Mucosa of rectum (tissue), 2 donors: Measurements from ENCODE around the gene UTS2B.

ENCODE experiments used
- H3K27ac ChIP-seq, 2 donors: one replicate each; pipeline ENCODE4 v1.7.0; 2013; ENCODE audit warnings: inconsistent platforms in 2 of 2, low read depth in 2 of 2, low read length in 2 of 2
- H3K27me3 ChIP-seq, 2 donors: one replicate each; pipeline ENCODE4 v1.7.0; 2013; ENCODE audit warnings: low read length in 2 of 2; ENCODE audit not compliant: control insufficient read depth in 2 of 2, insufficient read depth in 2 of 2
- H3K36me3 ChIP-seq, 2 donors: one replicate each; pipeline ENCODE4 v1.7.0; 2013; ENCODE audit warnings: low read length in 2 of 2; ENCODE audit not compliant: control insufficient read depth in 2 of 2, insufficient read depth in 2 of 2
- H3K4me1 ChIP-seq, 2 donors: one replicate each; pipeline ENCODE4 v1.7.0; 2013; ENCODE audit warnings: low read length in 2 of 2, mild to moderate bottlenecking in 1 of 2; ENCODE audit not compliant: control insufficient read depth in 2 of 2, insufficient read depth in 2 of 2
- H3K4me3 ChIP-seq, 2 donors: one replicate each; pipeline ENCODE4 v1.7.0; 2013; ENCODE audit warnings: low read length in 2 of 2
- H3K9ac ChIP-seq, 2 donors: one replicate each; pipeline ENCODE4 v1.7.0; 2013; ENCODE audit warnings: low read length in 2 of 2, low read depth in 1 of 2, mild to moderate bottlenecking in 1 of 2
- H3K9me3 ChIP-seq, 2 donors: one replicate each; pipeline ENCODE4 v1.7.0; 2013; ENCODE audit warnings: low read length in 2 of 2; ENCODE audit not compliant: control insufficient read depth in 2 of 2
- donor health status: healthy.
- donor health status: Normal muscosa, but diverticular disease.

Gene UTS2B

GRCh38 chr3:191340966-191341365 lies 10.6 kb upstream of the UTS2B start:
- Histone ChIP-seq H3K4me1 (peaks cover 0 to 2% of the 10 kb centered on the region in 2 donors), H3K9ac (no peak overlapping the region)

GRCh38 chr3:191340351-191340750 lies 10.0 kb upstream of the UTS2B start:
- Histone ChIP-seq H3K27me3 (no peaks in the 10 kb centered on the region), H3K27ac (no peak overlapping the region), H3K4me3 (no peak overlapping the region), H3K36me3 (no peaks in the 10 kb centered on the region), H3K9ac (no peak overlapping the region), H3K4me1 (peaks cover 0 to 2% of the 10 kb centered on the region in 2 donors), H3K9me3 (no peaks in the 10 kb centered on the region)

More at GRCh38 chr3:191340966-191341365, 10.6 kb upstream of the UTS2B start:
- Histone ChIP-seq H3K36me3 (no peaks in the 10 kb centered on the region), H3K27me3 (no peaks in the 10 kb centered on the region), H3K9me3 (no peaks in the 10 kb centered on the region), H3K27ac (no peak overlapping the region), H3K4me3 (no peak overlapping the region)

GRCh38 chr3:191339316-191339917 lies 9.1 kb upstream of the UTS2B start:
- Histone ChIP-seq H3K9me3 (no peaks in the 10 kb centered on the region), H3K36me3 (no peaks in the 10 kb centered on the region), H3K27ac (no peak overlapping the region), H3K4me3 (no peak overlapping the region), H3K9ac (no peak overlapping the region), H3K27me3 (no peaks in the 10 kb centered on the region), H3K4me1 (peaks cover 0 to 2% of the 10 kb centered on the region in 2 donors)

GRCh38 chr3:191338177-191338488 lies 7.8 kb upstream of the UTS2B start:
- H3K9me3 ChIP-seq: no peaks in the 10 kb centered on the region
- no peak overlapping the region for H3K27ac ChIP-seq
- no peak overlapping the region for H3K4me3 ChIP-seq
- no peak overlapping the region for H3K9ac ChIP-seq
- H3K27me3 ChIP-seq: no peaks in the 10 kb centered on the region
- H3K4me1 ChIP-seq: peaks cover 0 to 2% of the 10 kb centered on the region in 2 donors
- H3K36me3 ChIP-seq: no peaks in the 10 kb centered on the region

- no peaks in the 10 kb centered on the region for H3K36me3 ChIP-seq
- H3K9me3 ChIP-seq: no peaks in the 10 kb centered on the region
- H3K9ac ChIP-seq: no peak overlapping the region
- H3K4me3 ChIP-seq: no peak overlapping the region
- no peak overlapping the region for H3K27ac ChIP-seq
- no peaks in the 10 kb centered on the region for H3K27me3 ChIP-seq
- H3K4me1 ChIP-seq: peaks cover 0 to 7% of the 10 kb centered on the region in 2 donors
Measured at GRCh38 chr3:191336833-191337232, 6.5 kb upstream of the UTS2B start.

GRCh38 chr3:191334346-191334893 lies 4.1 kb upstream of the UTS2B start:
- Histone ChIP-seq H3K4me3 (no peak overlapping the region), H3K4me1 (peaks cover 0 to 10% of the 10 kb centered on the region in 2 donors), H3K9me3 (no peaks in the 10 kb centered on the region), H3K27me3 (no peaks in the 10 kb centered on the region), H3K27ac (no peak overlapping the region), H3K9ac (no peak overlapping the region), H3K36me3 (no peaks in the 10 kb centered on the region)

GRCh38 chr3:191333298-191333880 lies 3.1 kb upstream of the UTS2B start:
- Histone ChIP-seq H3K4me3 (no peak overlapping the region), H3K9me3 (no peaks in the 10 kb centered on the region), H3K9ac (no peak overlapping the region), H3K27ac (no peak overlapping the region), H3K36me3 (no peaks in the 10 kb centered on the region), H3K4me1 (peaks cover 0 to 15% of the 10 kb centered on the region in 2 donors), H3K27me3 (no peaks in the 10 kb centered on the region)

GRCh38 chr3:191331388-191331787 lies 1.1 kb upstream of the UTS2B start:
- H3K4me1 ChIP-seq: peaks cover 0 to 15% of the 10 kb centered on the region in 2 donors
- no peak overlapping the region for H3K27ac ChIP-seq

GRCh38 chr3:191330530-191331048 lies 263 bp upstream of the UTS2B start:
- Histone ChIP-seq H3K27ac (peak overlapping the region; percentile 85 to 87), H3K36me3 (no peaks in the 10 kb centered on the region), H3K9me3 (no peaks in the 10 kb centered on the region), H3K9ac (peak overlapping the region; percentile 82 to 96), H3K4me3 (peak overlapping the region; percentile 88 to 89), H3K4me1 (peaks cover 0 to 15% of the 10 kb centered on the region in 2 donors), H3K27me3 (no peaks in the 10 kb centered on the region)

More at GRCh38 chr3:191331388-191331787, 1.1 kb upstream of the UTS2B start:
- Histone ChIP-seq H3K36me3 (no peaks in the 10 kb centered on the region), H3K9ac (no peak overlapping the region), H3K27me3 (no peaks in the 10 kb centered on the region), H3K4me3 (peak overlapping the region in 1 of 2 donors; percentile 88), H3K9me3 (no peaks in the 10 kb centered on the region)

GRCh38 chr3:191328962-191329653 lies 1.2 kb downstream of the UTS2B start, which contains the start of gene CCDC50:
CCDC50 (plus strand) TSS chr3:191329394; CDS start chr3:191329675, 281 bp downstream.
- Histone ChIP-seq H3K36me3 (no peaks in the 10 kb centered on the region), H3K9ac (peak within 1 kb of the TSS; percentile 82 to 96), H3K27ac (peak within 1 kb of the TSS; percentile 85 to 87), H3K9me3 (no peaks in the 10 kb centered on the region), H3K4me3 (peak within 1 kb of the TSS; percentile 88 to 89), H3K27me3 (no peaks in the 10 kb centered on the region), H3K4me1 (peaks cover 0 to 15% of the 10 kb centered on the region in 2 donors)
